Fibroblast of lung (primary cell): ENCODE measurements around the gene ELMO1. TPM values are rescaled to one million over a fixed set of nuclear protein-coding genes. Genes with fewer than 3 reads are reported as not detected.

Source experiments
- DNase-seq, 2 donors: peaks; one replicate each; pipeline versions ENCODE4 v3.0.0 to v3.0.0-alpha.2; 2010; ENCODE audit warnings: low read depth in 2 of 2
- H2AFZ ChIP-seq: 2 replicates; pipeline ENCODE4 v1.5.1; 2012; ENCODE audit warnings: low read length, control low read depth, inconsistent platforms
- H3K27ac ChIP-seq: 2 replicates; pipeline ENCODE4 v1.5.1; 2011; ENCODE audit warnings: low read length, control low read depth; ENCODE audit not compliant: insufficient read depth
- H3K27me3 ChIP-seq: 2 replicates; pipeline ENCODE4 v1.5.1; 2011; ENCODE audit warnings: mild to moderate bottlenecking, low read length; ENCODE audit not compliant: control insufficient read depth, insufficient read depth
- H3K36me3 ChIP-seq: 2 replicates; pipeline ENCODE4 v1.5.1; 2011; ENCODE audit warnings: low read length; ENCODE audit not compliant: control insufficient read depth, insufficient read depth
- H3K4me1 ChIP-seq: 2 replicates; pipeline ENCODE4 v1.5.1; 2011; ENCODE audit warnings: low read length; ENCODE audit not compliant: control insufficient read depth, insufficient read depth; ENCODE audit errors: extremely low read depth
- H3K4me2 ChIP-seq: 2 replicates; pipeline ENCODE4 v1.5.1; 2011; ENCODE audit warnings: low read length, control low read depth; ENCODE audit not compliant: insufficient read depth; ENCODE audit errors: extremely low read depth
- H3K4me3 ChIP-seq, 4 experiments: fragments of 200-600 bp in 1 of 4; sonication (generic) in 1 of 4; replicated peaks in 1 of 4; 2 replicates each; pipeline ENCODE4 v1.5.1; 2011 to 2016; ENCODE audit warnings: low read length in 4 of 4, low read depth in 3 of 4, mild to moderate bottlenecking in 3 of 4, control low read depth in 2 of 4, inconsistent platforms in 1 of 4, mixed read lengths in 1 of 4; ENCODE audit not compliant: insufficient read depth in 1 of 4; ENCODE audit errors: control extremely low read depth in 1 of 4
- H3K79me2 ChIP-seq: 2 replicates; pipeline ENCODE4 v1.5.1; 2012; ENCODE audit warnings: mild to moderate bottlenecking, low read length, inconsistent platforms; ENCODE audit not compliant: control insufficient read depth, insufficient read depth
- H3K9ac ChIP-seq: 2 replicates; pipeline ENCODE4 v1.5.1; 2011; ENCODE audit warnings: mild to moderate bottlenecking, low read length, control low read depth; ENCODE audit not compliant: insufficient read depth
- H3K9me3 ChIP-seq: 2 replicates; pipeline ENCODE4 v1.5.1; 2012; ENCODE audit warnings: low read depth, low read length; ENCODE audit not compliant: control insufficient read depth, insufficient read depth
- H4K20me1 ChIP-seq: 2 replicates; pipeline ENCODE4 v1.5.1; 2011; ENCODE audit warnings: low read length; ENCODE audit not compliant: control insufficient read depth, insufficient read depth; ENCODE audit errors: extremely low read depth
- CTCF ChIP-seq, 2 donors: IDR thresholded peaks in 1 of 2; conservative IDR thresholded peaks in 1 of 2; 1 replicate in 1 of 2; 2 replicates in 1 of 2; pipeline ENCODE4 v1.5.1; 2011 to 2012; ENCODE audit warnings: low read length in 2 of 2, control low read depth in 1 of 2, inconsistent platforms in 1 of 2, low read depth in 1 of 2, mild to moderate bottlenecking in 1 of 2
- EZH2 ChIP-seq: IDR thresholded peaks from 2 replicates; pipeline ENCODE4 v1.5.1; 2012; ENCODE audit warnings: low read length, control low read depth, mild to moderate bottlenecking; ENCODE audit errors: missing control alignments
- polyA plus RNA-seq, 2 donors: library from polyadenylated mRNA; depleted of rRNA in 1 of 2; stranded (reverse) in 1 of 2; unstranded in 1 of 2; fragments of >200 nt; gene quantifications; 2 replicates each; pipeline ENCODE4 v1.2.1, GENCODE V29; 2011 to 2012; ENCODE audit warnings: missing spikeins in 1 of 2
- total RNA-seq: library from RNA; depleted of rRNA; stranded (reverse); fragments of >200 nt; gene quantifications from 2 replicates; pipeline ENCODE4 v1.2.1, GENCODE V29; 2014

ELMO1 gene
- total and polyA plus RNA-seq, 2 donors (not counting 1 experiment from before 2014, with no cell fraction given) = 0.50 TPM; not detected in 1

GRCh38 chr7:37418381-37418780 lies 30.3 kb downstream of the ELMO1 start:
- no peak for TF ChIP-seq CTCF (conservative IDR thresholded peaks at IDR 0.05 in 1 of 2, IDR thresholded peaks at IDR 0.05 in 1 of 2; ENCODE audit: low read depth in 1 of 2, low read length in 2 of 2)
- TF ChIP-seq EZH2 = no peak

GRCh38 chr7:37417107-37417474 lies 31.6 kb downstream of the ELMO1 start:
- DNase-seq = no peak
- no peak overlapping the region for H3K4me3 ChIP-seq
- no peaks in the 10 kb centered on the region for H3K4me1 ChIP-seq
- no peak overlapping the region for H3K9ac ChIP-seq
- no peaks in the 10 kb centered on the region for H4K20me1 ChIP-seq
- no peak overlapping the region for H2AFZ ChIP-seq
- no peaks in the 10 kb centered on the region for H3K27me3 ChIP-seq
- no peak overlapping the region for H3K27ac ChIP-seq
- no peak overlapping the region for H3K4me2 ChIP-seq
- TF ChIP-seq EZH2 (no peak), CTCF (conservative IDR thresholded peaks at IDR 0.05 in 1 of 2, IDR thresholded peaks at IDR 0.05 in 1 of 2; ENCODE audit: low read depth in 1 of 2, low read length in 2 of 2) (no peak)
- no peaks in the 10 kb centered on the region for H3K79me2 ChIP-seq
- no peaks in the 10 kb centered on the region for H3K36me3 ChIP-seq
- no peaks in the 10 kb centered on the region for H3K9me3 ChIP-seq

More at GRCh38 chr7:37418381-37418780, 30.3 kb downstream of the ELMO1 start:
- Histone ChIP-seq H4K20me1 (no peaks in the 10 kb centered on the region), H2AFZ (no peak overlapping the region), H3K4me2 (no peak overlapping the region), H3K9me3 (no peaks in the 10 kb centered on the region), H3K27me3 (no peaks in the 10 kb centered on the region), H3K79me2 (no peaks in the 10 kb centered on the region), H3K4me1 (no peaks in the 10 kb centered on the region), H3K36me3 (no peaks in the 10 kb centered on the region), H3K4me3 (no peak overlapping the region), H3K27ac (no peak overlapping the region), H3K9ac (no peak overlapping the region)
- DNase-seq = no peak

- no peak overlapping the region for H3K4me3 ChIP-seq
- H3K27ac ChIP-seq = no peak overlapping the region
- no peak overlapping the region for H3K9ac ChIP-seq
- no peaks in the 10 kb centered on the region for H3K79me2 ChIP-seq
- H2AFZ ChIP-seq = no peak overlapping the region
- H3K4me2 ChIP-seq = no peak overlapping the region
- no peak for TF ChIP-seq CTCF (conservative IDR thresholded peaks at IDR 0.05 in 1 of 2, IDR thresholded peaks at IDR 0.05 in 1 of 2; ENCODE audit: low read depth in 1 of 2, low read length in 2 of 2)
- no peak for TF ChIP-seq EZH2
- no peaks in the 10 kb centered on the region for H3K36me3 ChIP-seq
- H3K27me3 ChIP-seq = no peaks in the 10 kb centered on the region
- H3K4me1 ChIP-seq = no peaks in the 10 kb centered on the region
- H4K20me1 ChIP-seq = no peaks in the 10 kb centered on the region
- H3K9me3 ChIP-seq = no peaks in the 10 kb centered on the region
- no peak for DNase-seq
Observed at GRCh38 chr7:37416378-37417106, 32.1 kb downstream of the ELMO1 start.
